HEK293 (cell line): ENCODE measurements around the gene MYADML2.

Source experiments
- CTCF ChIA-PET: fragments of 350-600 bp; formaldehyde crosslinking; extraction: SDS; loops from one replicate; lab custom pipeline; 2021; ENCODE audit warnings: antibody characterized with exemption; lab: Yijun Ruan, JAX
- POLR2A ChIA-PET: fragments of 300-600 bp; formaldehyde crosslinking; extraction: SDS; loops from one replicate; lab custom pipeline; 2020; ENCODE audit warnings: antibody characterized with exemption, inconsistent platforms; lab: Yijun Ruan, JAX
- H3K27ac ChIP-seq: fragments of 200-500 bp; sonication (Bioruptor generic); 2 replicates; pipeline ENCODE4 v1.5.1; 2014; ENCODE audit warnings: low read depth, low read length, control low read depth, inconsistent platforms; ENCODE audit errors: extremely low read depth
- H3K36me3 ChIP-seq, 2 experiments: fragments of 200-500 bp in 1 of 2; sonication (Bioruptor generic) in 1 of 2; 1 replicate in 1 of 2; 2 replicates in 1 of 2; pipeline ENCODE4 v1.5.1; 2014 to 2017; ENCODE audit warnings: inconsistent platforms in 2 of 2, low read length in 2 of 2; ENCODE audit not compliant: control insufficient read depth in 2 of 2, insufficient read depth in 1 of 2
- H3K4me1 ChIP-seq: fragments of 200-500 bp; sonication (Bioruptor generic); 2 replicates; pipeline ENCODE4 v1.5.1; 2014; ENCODE audit warnings: mild to moderate bottlenecking, low read length, inconsistent platforms; ENCODE audit not compliant: control insufficient read depth, insufficient read depth
- H3K4me3 ChIP-seq: 2 replicates; pipeline ENCODE4 v1.5.1; 2011; ENCODE audit warnings: low read depth, mild to moderate bottlenecking, control low read depth, low read length, moderate library complexity
- H3K9me3 ChIP-seq: fragments of 200-500 bp; sonication (Bioruptor generic); 2 replicates; pipeline ENCODE4 v1.5.1; 2014; ENCODE audit warnings: low read depth, low read length, inconsistent platforms; ENCODE audit not compliant: control insufficient read depth, insufficient read depth
- GFI1B ChIP-seq: fragments of 450-650 bp; formaldehyde crosslinking; IDR thresholded peaks from 2 replicates; pipeline ENCODE4 v1.5.1; 2016; ENCODE audit warnings: missing biosample characterization, missing genetic modification characterization
- GLI4 ChIP-seq: fragments of 450-650 bp; formaldehyde crosslinking; IDR thresholded peaks from 2 replicates; pipeline ENCODE4 v1.5.1; 2016; ENCODE audit warnings: missing biosample characterization, missing genetic modification characterization
- KLF16 ChIP-seq: fragments of 450-650 bp; formaldehyde crosslinking; IDR thresholded peaks from 2 replicates; pipeline ENCODE4 v1.5.1; 2017; ENCODE audit warnings: missing biosample characterization, missing genetic modification characterization
- MZF1 ChIP-seq: fragments of 450-650 bp; formaldehyde crosslinking; IDR thresholded peaks from 2 replicates; pipeline ENCODE4 v1.5.1; 2017; ENCODE audit warnings: missing biosample characterization, missing genetic modification characterization, borderline replicate concordance
- OVOL3 ChIP-seq: fragments of 450-650 bp; formaldehyde crosslinking; IDR thresholded peaks from 2 replicates; pipeline ENCODE4 v1.5.1; 2016; ENCODE audit warnings: missing biosample characterization, missing genetic modification characterization
- SCRT2 ChIP-seq: fragments of 450-650 bp; formaldehyde crosslinking; IDR thresholded peaks from 2 replicates; pipeline ENCODE4 v1.5.1; 2016; ENCODE audit warnings: missing biosample characterization, missing genetic modification characterization
- TSHZ1 ChIP-seq: fragments of 450-650 bp; formaldehyde crosslinking; IDR thresholded peaks from 2 replicates; pipeline ENCODE4 v1.5.1; 2016; ENCODE audit warnings: missing biosample characterization, missing genetic modification characterization, borderline replicate concordance
- ZBTB8A ChIP-seq: fragments of 450-650 bp; formaldehyde crosslinking; IDR thresholded peaks from 2 replicates; pipeline ENCODE4 v1.5.1; 2016; ENCODE audit warnings: missing biosample characterization, missing genetic modification characterization
- ZFP3 ChIP-seq: fragments of 450-650 bp; formaldehyde crosslinking; IDR thresholded peaks from 2 replicates; pipeline ENCODE4 v1.5.1; 2016; ENCODE audit warnings: low read depth, missing biosample characterization, missing genetic modification characterization
- ZNF175 ChIP-seq: fragments of 450-650 bp; formaldehyde crosslinking; IDR thresholded peaks from 2 replicates; pipeline ENCODE4 v1.5.1; 2016; ENCODE audit warnings: missing biosample characterization, missing genetic modification characterization
- ZNF221 ChIP-seq: fragments of 450-650 bp; formaldehyde crosslinking; IDR thresholded peaks from 2 replicates; pipeline ENCODE4 v1.5.1; 2017; ENCODE audit warnings: missing biosample characterization, missing genetic modification characterization, borderline replicate concordance
- ZNF23 ChIP-seq: fragments of 450-650 bp; formaldehyde crosslinking; IDR thresholded peaks from 2 replicates; pipeline ENCODE4 v1.5.1; 2016; ENCODE audit warnings: missing biosample characterization, missing genetic modification characterization, borderline replicate concordance
- ZNF341 ChIP-seq: fragments of 450-650 bp; formaldehyde crosslinking; IDR thresholded peaks from 2 replicates; pipeline ENCODE4; 2016; ENCODE audit warnings: low read depth, missing biosample characterization, missing genetic modification characterization
- ZNF510 ChIP-seq: fragments of 450-650 bp; formaldehyde crosslinking; IDR thresholded peaks from 2 replicates; pipeline ENCODE4 v1.5.1; 2018; ENCODE audit warnings: mild to moderate bottlenecking, missing genetic modification characterization, missing biosample characterization; ENCODE audit not compliant: insufficient replicate concordance
- ZNF560 ChIP-seq: fragments of 450-650 bp; formaldehyde crosslinking; IDR thresholded peaks from 2 replicates; pipeline ENCODE4 v1.5.1; 2017; ENCODE audit warnings: missing biosample characterization, missing genetic modification characterization, borderline replicate concordance
- ZNF561 ChIP-seq: fragments of 450-650 bp; IDR thresholded peaks from 2 replicates; pipeline ENCODE4 v1.5.1; 2018; ENCODE audit warnings: missing biosample characterization, missing genetic modification characterization, borderline replicate concordance
- ZNF621 ChIP-seq: fragments of 450-650 bp; formaldehyde crosslinking; IDR thresholded peaks from 2 replicates; pipeline ENCODE4 v1.5.1; 2017; ENCODE audit warnings: missing biosample characterization, missing genetic modification characterization
- ZNF658 ChIP-seq: fragments of 450-650 bp; formaldehyde crosslinking; IDR thresholded peaks from 2 replicates; pipeline ENCODE4; 2016; ENCODE audit warnings: missing biosample characterization, missing genetic modification characterization
- ZNF707 ChIP-seq: fragments of 450-650 bp; formaldehyde crosslinking; IDR thresholded peaks from 2 replicates; pipeline ENCODE4 v1.5.1; 2016; ENCODE audit warnings: missing biosample characterization, missing genetic modification characterization
- TF ChIP-seq, protein P1 (sequence below): fragments of 450-650 bp; formaldehyde crosslinking; IDR thresholded peaks from 2 replicates; pipeline ENCODE4 v1.5.1; 2016; ENCODE audit warnings: missing biosample characterization, missing genetic modification characterization
- TF ChIP-seq, protein P2 (sequence below): fragments of 450-650 bp; IDR thresholded peaks from 2 replicates; pipeline ENCODE4 v1.5.1; 2018; ENCODE audit warnings: missing biosample characterization, mild to moderate bottlenecking, missing genetic modification characterization

Gene MYADML2

GRCh38 chr17:81916234-81917001 lies 30.6 kb downstream of the MYADML2 start (continued):
- TF ChIP-seq ZNF23 = no peak

- H3K4me3 ChIP-seq = no peak overlapping the region
- ChIA-PET CTCF (no interaction called here), POLR2A (no interaction called here)
- H3K36me3 ChIP-seq = peaks cover 0 to 62% of the 10 kb centered on the region in 2 experiments; a peak in 1 of 3 replicates
- peaks cover 9% of the 10 kb centered on the region for H3K4me1 ChIP-seq
- no peak overlapping the region for H3K27ac ChIP-seq
- TF ChIP-seq GLI4 (tag by site-specific recombination) = no peak
- TF ChIP-seq, protein P1, sequence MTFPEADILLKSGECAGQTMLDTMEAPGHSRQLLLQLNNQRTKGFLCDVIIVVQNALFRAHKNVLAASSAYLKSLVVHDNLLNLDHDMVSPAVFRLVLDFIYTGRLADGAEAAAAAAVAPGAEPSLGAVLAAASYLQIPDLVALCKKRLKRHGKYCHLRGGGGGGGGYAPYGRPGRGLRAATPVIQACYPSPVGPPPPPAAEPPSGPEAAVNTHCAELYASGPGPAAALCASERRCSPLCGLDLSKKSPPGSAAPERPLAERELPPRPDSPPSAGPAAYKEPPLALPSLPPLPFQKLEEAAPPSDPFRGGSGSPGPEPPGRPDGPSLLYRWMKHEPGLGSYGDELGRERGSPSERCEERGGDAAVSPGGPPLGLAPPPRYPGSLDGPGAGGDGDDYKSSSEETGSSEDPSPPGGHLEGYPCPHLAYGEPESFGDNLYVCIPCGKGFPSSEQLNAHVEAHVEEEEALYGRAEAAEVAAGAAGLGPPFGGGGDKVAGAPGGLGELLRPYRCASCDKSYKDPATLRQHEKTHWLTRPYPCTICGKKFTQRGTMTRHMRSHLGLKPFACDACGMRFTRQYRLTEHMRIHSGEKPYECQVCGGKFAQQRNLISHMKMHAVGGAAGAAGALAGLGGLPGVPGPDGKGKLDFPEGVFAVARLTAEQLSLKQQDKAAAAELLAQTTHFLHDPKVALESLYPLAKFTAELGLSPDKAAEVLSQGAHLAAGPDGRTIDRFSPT = peak; percentile 42; the same call in 1 of the 2 replicates
- no peaks in the 10 kb centered on the region for H3K9me3 ChIP-seq
Measured at GRCh38 chr17:81915331-81915730, 31.7 kb downstream of the MYADML2 start.

DNA sequence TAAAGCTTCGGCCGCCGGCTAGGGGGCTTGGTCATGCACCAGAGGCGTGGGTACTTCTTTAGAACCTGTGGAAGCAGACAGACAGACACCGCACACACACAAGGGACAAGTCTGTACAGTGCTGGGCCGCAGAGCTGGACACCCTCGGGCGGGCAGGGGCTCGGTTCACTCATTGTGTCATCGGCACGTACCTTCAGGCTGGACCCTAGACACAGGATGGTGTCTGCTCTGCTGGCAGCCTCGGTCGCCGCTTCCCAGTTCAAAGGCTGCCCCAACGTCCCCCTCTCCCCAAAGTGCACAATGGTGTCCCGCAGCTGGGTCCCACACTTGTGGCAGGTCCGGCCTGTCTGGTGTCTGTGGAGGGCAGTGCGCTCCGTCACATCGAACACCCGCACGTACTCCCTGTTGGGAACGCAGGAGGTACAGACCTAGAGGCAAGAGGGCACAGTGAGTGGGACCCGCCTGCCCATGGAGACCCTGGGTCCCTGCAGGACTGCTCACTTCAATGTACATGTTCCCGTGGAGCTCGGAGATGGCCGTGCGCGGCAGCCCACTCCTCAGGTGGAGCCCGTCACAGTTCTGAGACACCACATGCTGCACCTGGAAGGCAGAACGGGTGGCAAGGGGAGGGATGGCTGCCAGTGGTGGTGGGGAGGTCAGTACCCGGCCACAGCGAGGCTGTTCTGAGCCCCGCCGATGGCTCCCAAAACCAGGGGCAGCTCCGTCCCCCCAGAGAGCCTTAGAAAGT lies 32.8 kb downstream of the MYADML2 start:
- H3K36me3 ChIP-seq = peaks cover 0 to 53% of the 10 kb centered on the region in 2 experiments; a peak in 1 of 3 replicates
- H3K4me1 ChIP-seq = peaks cover 10% of the 10 kb centered on the region
- H3K27ac ChIP-seq = no peak overlapping the region
- ChIA-PET CTCF (no interaction called here), POLR2A (interaction anchor here (0.8 to 1.0 kb wide), 2 partner anchors 19 to 32 kb away, joined by 3 read pairs; no protein-coding TSS in a partner anchor)
- H3K4me3 ChIP-seq = no peak overlapping the region
- TF ChIP-seq ZFP3 (no peak), MZF1 (no peak), KLF16 (tag by site-specific recombination) (no peak), ZNF707 (tag by site-specific recombination) (no peak), ZNF561 (tag by site-specific recombination) (no peak), ZNF510 (tag by site-specific recombination) (no peak), ZNF175 (no peak), TSHZ1 (no peak), ZNF221 (no peak), ZBTB8A (tag by site-specific recombination) (no peak), ZNF621 (no peak), ZNF341 (no peak), ZNF658 (tag by site-specific recombination) (no peak), GFI1B (tag by site-specific recombination) (no peak), ZNF560 (tag by site-specific recombination) (no peak), SCRT2 (tag by site-specific recombination) (no peak), OVOL3 (tag by site-specific recombination) (no peak)
- TF ChIP-seq, protein P2, sequence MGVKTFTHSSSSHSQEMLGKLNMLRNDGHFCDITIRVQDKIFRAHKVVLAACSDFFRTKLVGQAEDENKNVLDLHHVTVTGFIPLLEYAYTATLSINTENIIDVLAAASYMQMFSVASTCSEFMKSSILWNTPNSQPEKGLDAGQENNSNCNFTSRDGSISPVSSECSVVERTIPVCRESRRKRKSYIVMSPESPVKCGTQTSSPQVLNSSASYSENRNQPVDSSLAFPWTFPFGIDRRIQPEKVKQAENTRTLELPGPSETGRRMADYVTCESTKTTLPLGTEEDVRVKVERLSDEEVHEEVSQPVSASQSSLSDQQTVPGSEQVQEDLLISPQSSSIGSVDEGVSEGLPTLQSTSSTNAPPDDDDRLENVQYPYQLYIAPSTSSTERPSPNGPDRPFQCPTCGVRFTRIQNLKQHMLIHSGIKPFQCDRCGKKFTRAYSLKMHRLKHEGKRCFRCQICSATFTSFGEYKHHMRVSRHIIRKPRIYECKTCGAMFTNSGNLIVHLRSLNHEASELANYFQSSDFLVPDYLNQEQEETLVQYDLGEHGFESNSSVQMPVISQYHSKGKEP = no peak
- H3K9me3 ChIP-seq = no peaks in the 10 kb centered on the region
